ENCODE results near the gene SLC2A10.

DNA sequence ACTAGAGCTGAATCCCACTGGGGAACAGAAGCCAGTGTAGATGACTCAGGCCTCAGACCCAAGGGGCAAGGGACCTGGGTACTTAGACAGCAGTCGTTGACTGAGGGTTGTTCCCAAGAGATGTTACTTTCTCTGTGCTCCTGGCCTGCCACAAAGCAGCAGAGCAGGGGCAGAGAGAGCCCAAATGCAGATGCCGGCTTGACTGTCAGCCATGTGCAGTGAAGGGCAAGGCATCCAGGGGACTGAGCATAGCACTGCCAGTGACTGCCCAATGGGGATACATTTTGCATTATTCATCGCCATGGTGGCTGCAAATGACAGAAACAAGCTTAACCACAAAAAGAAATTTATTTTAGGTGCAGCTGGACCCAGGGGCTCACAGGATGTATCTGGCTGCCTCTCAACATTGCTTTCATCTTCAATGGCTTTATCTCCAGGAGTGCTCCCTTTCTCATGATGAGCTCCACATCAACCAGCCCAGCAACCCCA lies 12.6 kb upstream of the SLC2A10 start:
- TF ChIP-seq CTCF (IDR thresholded peaks at IDR 0.05; ENCODE audit: insufficient read depth, low read depth, low read length) (no peak), EZH2 (IDR thresholded peaks at IDR 0.05; ENCODE audit: insufficient read depth, low read length) (no peak)
